MM.1S (cell line): Measurements from ENCODE around the gene ATPAF1.

Source experiments
- CTCF ChIP-seq: fragments of 300-600 bp; sonication (generic); IDR thresholded peaks from 2 replicates; pipeline ENCODE4 v1.5.1; 2016; ENCODE audit warnings: antibody characterized with exemption, low read length, mixed read lengths
- EZH2 ChIP-seq: fragments of 300-600 bp; sonication (generic); optimal IDR thresholded peaks from 2 replicates; pipeline ENCODE3; 2017; ENCODE audit warnings: low read depth, mild to moderate bottlenecking, antibody characterized with exemption, low read length, mixed read lengths
- EZH2phosphoT487 ChIP-seq: fragments of 300-600 bp; sonication (generic); IDR thresholded peaks from 2 replicates; pipeline ENCODE4 v1.6.1; 2018; ENCODE audit warnings: antibody characterized with exemption, low read length

- no peak for TF ChIP-seq EZH2
- no peak for TF ChIP-seq CTCF
- no peak for TF ChIP-seq EZH2phosphoT487
Observed at GRCh38 chr1:46603481-46603857, 64.7 kb downstream of the ATPAF1 start.
